ENCODE measurements around the gene RAB40C. TPM values are rescaled to one million over a fixed set of nuclear protein-coding genes. Genes with fewer than 3 reads are reported as not detected.

The RAB40C gene
- total and polyA plus RNA-seq, 9 donors = 9.4 to 15.4 (median 13.0) TPM

GRCh38 chr16:659618-660017 lies 69.8 kb downstream of the RAB40C start:
- Histone ChIP-seq H3K27me3 (ENCODE audit: control insufficient read depth, insufficient read depth, low read length) (no peaks in the 10 kb centered on the region), H3K4me1 (ENCODE audit: control insufficient read depth, insufficient read depth, low read length) (peaks cover 16% of the 10 kb centered on the region), H3K9me3 (replicated peaks; ENCODE audit: control insufficient read depth, low read depth, low read length) (no peaks in the 10 kb centered on the region), H3K4me3 (ENCODE audit: low read length) (no peak overlapping the region), H3K36me3 (ENCODE audit: control insufficient read depth, insufficient read depth, low read length) (peaks cover 43% of the 10 kb centered on the region), H3K27ac (ENCODE audit: low read length) (no peak overlapping the region)
- no peak for DNase-seq
- WGBS (ENCODE audit: insufficient coverage) = 81% methylated on average over 19 of the region's 20 CpGs

- H3K4me3 ChIP-seq (ENCODE audit: low read length) = no peak overlapping the region
- no peaks in the 10 kb centered on the region for H3K27me3 ChIP-seq (ENCODE audit: control insufficient read depth, insufficient read depth, low read length)
- peaks cover 43% of the 10 kb centered on the region for H3K36me3 ChIP-seq (ENCODE audit: control insufficient read depth, insufficient read depth, low read length)
- H3K27ac ChIP-seq (ENCODE audit: low read length) = peak overlapping the region; percentile 51
- DNase-seq = no peak
- H3K4me1 ChIP-seq (ENCODE audit: control insufficient read depth, insufficient read depth, low read length) = peaks cover 16% of the 10 kb centered on the region
- H3K9me3 ChIP-seq (replicated peaks; ENCODE audit: control insufficient read depth, low read depth, low read length) = no peaks in the 10 kb centered on the region
- 49% methylated on average over 6 of the region's 6 CpGs for WGBS (ENCODE audit: insufficient coverage)
Measured at GRCh38 chr16:660132-660458, 70.2 kb downstream of the RAB40C start.

- Histone ChIP-seq H3K4me3 (ENCODE audit: low read length) (no peak overlapping the region), H3K9me3 (replicated peaks; ENCODE audit: control insufficient read depth, low read depth, low read length) (no peaks in the 10 kb centered on the region), H3K4me1 (ENCODE audit: control insufficient read depth, insufficient read depth, low read length) (peaks cover 16% of the 10 kb centered on the region), H3K27me3 (ENCODE audit: control insufficient read depth, insufficient read depth, low read length) (no peaks in the 10 kb centered on the region), H3K36me3 (ENCODE audit: control insufficient read depth, insufficient read depth, low read length) (peaks cover 39% of the 10 kb centered on the region), H3K27ac (ENCODE audit: low read length) (peak overlapping the region; percentile 51)
- 23% methylated on average over 30 of the region's 43 CpGs for WGBS (ENCODE audit: insufficient coverage)
- peak; percentile 85 for DNase-seq
Measured at GRCh38 chr16:660459-661183, 70.8 kb downstream of the RAB40C start.

GRCh38 chr16:661184-661821 lies 71.4 kb downstream of the RAB40C start:
- Histone ChIP-seq H3K27me3 (ENCODE audit: control insufficient read depth, insufficient read depth, low read length) (no peaks in the 10 kb centered on the region), H3K9me3 (replicated peaks; ENCODE audit: control insufficient read depth, low read depth, low read length) (no peaks in the 10 kb centered on the region), H3K36me3 (ENCODE audit: control insufficient read depth, insufficient read depth, low read length) (peaks cover 32% of the 10 kb centered on the region), H3K4me1 (ENCODE audit: control insufficient read depth, insufficient read depth, low read length) (peaks cover 16% of the 10 kb centered on the region), H3K27ac (ENCODE audit: low read length) (peak overlapping the region; percentile 24), H3K4me3 (ENCODE audit: low read length) (no peak overlapping the region)
- no peak for DNase-seq
- WGBS (ENCODE audit: insufficient coverage) = 69% methylated on average over 26 of the region's 35 CpGs

GRCh38 chr16:662095-662494 lies 72.2 kb downstream of the RAB40C start:
- 91% methylated on average over 19 of the region's 19 CpGs for WGBS (ENCODE audit: insufficient coverage)
- DNase-seq = no peak
- H3K27ac ChIP-seq (ENCODE audit: low read length) = no peak overlapping the region

GRCh38 chr16:662597-662996 lies 72.7 kb downstream of the RAB40C start:
- H3K4me3 ChIP-seq (ENCODE audit: low read length) = no peak overlapping the region
- no peaks in the 10 kb centered on the region for H3K27me3 ChIP-seq (ENCODE audit: control insufficient read depth, insufficient read depth, low read length)
- no peaks in the 10 kb centered on the region for H3K9me3 ChIP-seq (replicated peaks; ENCODE audit: control insufficient read depth, low read depth, low read length)
- no peak overlapping the region for H3K27ac ChIP-seq (ENCODE audit: low read length)
- WGBS (ENCODE audit: insufficient coverage) = 95% methylated on average over 21 of the region's 21 CpGs
- peaks cover 19% of the 10 kb centered on the region for H3K36me3 ChIP-seq (ENCODE audit: control insufficient read depth, insufficient read depth, low read length)
- peaks cover 21% of the 10 kb centered on the region for H3K4me1 ChIP-seq (ENCODE audit: control insufficient read depth, insufficient read depth, low read length)
- no peak for DNase-seq

More at GRCh38 chr16:662095-662494, 72.2 kb downstream of the RAB40C start:
- Histone ChIP-seq H3K4me3 (ENCODE audit: low read length) (no peak overlapping the region), H3K9me3 (replicated peaks; ENCODE audit: control insufficient read depth, low read depth, low read length) (no peaks in the 10 kb centered on the region), H3K27me3 (ENCODE audit: control insufficient read depth, insufficient read depth, low read length) (no peaks in the 10 kb centered on the region), H3K36me3 (ENCODE audit: control insufficient read depth, insufficient read depth, low read length) (peaks cover 24% of the 10 kb centered on the region), H3K4me1 (ENCODE audit: control insufficient read depth, insufficient read depth, low read length) (peaks cover 16% of the 10 kb centered on the region)

- DNase-seq = no peak
- WGBS (ENCODE audit: insufficient coverage) = 89% methylated on average over 10 of the region's 13 CpGs
- H3K27ac ChIP-seq (ENCODE audit: low read length) = no peak overlapping the region
- H3K4me3 ChIP-seq (ENCODE audit: low read length) = no peak overlapping the region
- H3K36me3 ChIP-seq (ENCODE audit: control insufficient read depth, insufficient read depth, low read length) = peaks cover 25% of the 10 kb centered on the region
- H3K9me3 ChIP-seq (replicated peaks; ENCODE audit: control insufficient read depth, low read depth, low read length) = no peaks in the 10 kb centered on the region
- H3K4me1 ChIP-seq (ENCODE audit: control insufficient read depth, insufficient read depth, low read length) = peaks cover 19% of the 10 kb centered on the region
- no peaks in the 10 kb centered on the region for H3K27me3 ChIP-seq (ENCODE audit: control insufficient read depth, insufficient read depth, low read length)
Measured at GRCh38 chr16:666572-666971, 76.7 kb downstream of the RAB40C start.

- Histone ChIP-seq H3K4me3 (ENCODE audit: low read length) (no peak overlapping the region), H3K27ac (ENCODE audit: low read length) (no peak overlapping the region), H3K36me3 (ENCODE audit: control insufficient read depth, insufficient read depth, low read length) (peaks cover 31% of the 10 kb centered on the region), H3K4me1 (ENCODE audit: control insufficient read depth, insufficient read depth, low read length) (peaks cover 19% of the 10 kb centered on the region), H3K9me3 (replicated peaks; ENCODE audit: control insufficient read depth, low read depth, low read length) (no peaks in the 10 kb centered on the region), H3K27me3 (ENCODE audit: control insufficient read depth, insufficient read depth, low read length) (no peaks in the 10 kb centered on the region)
- WGBS (ENCODE audit: insufficient coverage) = 82% methylated on average over 19 of the region's 22 CpGs
- no peak for DNase-seq
Measured at GRCh38 chr16:667113-667779, 77.4 kb downstream of the RAB40C start.

- Histone ChIP-seq H3K27ac (ENCODE audit: low read length) (peak within 1 kb of the TSS; percentile 51), H3K4me3 (ENCODE audit: low read length) (peak within 1 kb of the TSS; percentile 82), H3K27me3 (ENCODE audit: control insufficient read depth, insufficient read depth, low read length) (no peaks in the 10 kb centered on the region), H3K4me1 (ENCODE audit: control insufficient read depth, insufficient read depth, low read length) (peaks cover 19% of the 10 kb centered on the region), H3K36me3 (ENCODE audit: control insufficient read depth, insufficient read depth, low read length) (peaks cover 38% of the 10 kb centered on the region), H3K9me3 (replicated peaks; ENCODE audit: control insufficient read depth, low read depth, low read length) (no peaks in the 10 kb centered on the region)
- DNase-seq = peak; percentile 96
- WGBS (ENCODE audit: insufficient coverage) = under 1% methylated on average over 78 of the region's 78 CpGs
Measured at GRCh38 chr16:667780-668518, 78.1 kb downstream of the RAB40C start, which contains the start of gene RHOT2. Gene RHOT2 (plus strand): TSS chr16:668132. CDS start chr16:668200, 68 bp downstream.
